ENCODE measurements around the gene HEG1. TPM values are rescaled to one million over a fixed set of nuclear protein-coding genes. Genes with fewer than 3 reads are reported as not detected.

HEG1 gene
- total and polyA plus RNA-seq, 2 of the 4 experiments (the other 2 are of a cell fraction), result 25.6 to 43.4 TPM

DNA sequence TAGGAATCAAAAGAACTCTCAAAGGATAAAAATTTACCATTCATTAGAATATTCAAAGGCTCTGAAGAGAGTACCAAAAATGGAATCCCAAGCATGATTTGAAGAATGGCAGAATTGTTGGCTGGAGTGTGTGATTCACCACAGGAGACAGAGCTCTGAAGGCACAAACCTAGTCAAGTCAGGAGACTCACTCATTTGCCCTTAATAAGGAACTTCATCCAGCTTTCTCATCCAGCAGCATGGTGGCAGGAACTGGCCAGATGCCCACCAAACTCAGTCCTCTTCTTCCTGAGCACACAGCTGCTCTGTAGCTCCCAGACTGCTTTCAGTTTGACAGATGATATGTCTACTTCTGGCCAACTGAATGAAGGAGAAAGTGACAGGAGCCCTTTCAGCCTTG is 16.5 kb upstream of the HEG1 start:
- H2BK20ac ChIP-seq (ENCODE audit: low read depth, low read length), result peak overlapping the region; percentile 80
- no peak for TF ChIP-seq SMC3 (IDR thresholded peaks at IDR 0.05; ENCODE audit: low read depth, low read length)
- no peak for TF ChIP-seq POLR2A (IDR thresholded peaks at IDR 0.05; ENCODE audit: low read depth, low read length)
- TF ChIP-seq, protein P1, sequence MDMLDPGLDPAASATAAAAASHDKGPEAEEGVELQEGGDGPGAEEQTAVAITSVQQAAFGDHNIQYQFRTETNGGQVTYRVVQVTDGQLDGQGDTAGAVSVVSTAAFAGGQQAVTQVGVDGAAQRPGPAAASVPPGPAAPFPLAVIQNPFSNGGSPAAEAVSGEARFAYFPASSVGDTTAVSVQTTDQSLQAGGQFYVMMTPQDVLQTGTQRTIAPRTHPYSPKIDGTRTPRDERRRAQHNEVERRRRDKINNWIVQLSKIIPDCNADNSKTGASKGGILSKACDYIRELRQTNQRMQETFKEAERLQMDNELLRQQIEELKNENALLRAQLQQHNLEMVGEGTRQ (IDR thresholded peaks at IDR 0.05; ENCODE audit: low read depth, low read length), result no peak
- TF ChIP-seq, protein P2, sequence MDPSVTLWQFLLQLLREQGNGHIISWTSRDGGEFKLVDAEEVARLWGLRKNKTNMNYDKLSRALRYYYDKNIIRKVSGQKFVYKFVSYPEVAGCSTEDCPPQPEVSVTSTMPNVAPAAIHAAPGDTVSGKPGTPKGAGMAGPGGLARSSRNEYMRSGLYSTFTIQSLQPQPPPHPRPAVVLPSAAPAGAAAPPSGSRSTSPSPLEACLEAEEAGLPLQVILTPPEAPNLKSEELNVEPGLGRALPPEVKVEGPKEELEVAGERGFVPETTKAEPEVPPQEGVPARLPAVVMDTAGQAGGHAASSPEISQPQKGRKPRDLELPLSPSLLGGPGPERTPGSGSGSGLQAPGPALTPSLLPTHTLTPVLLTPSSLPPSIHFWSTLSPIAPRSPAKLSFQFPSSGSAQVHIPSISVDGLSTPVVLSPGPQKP (IDR thresholded peaks at IDR 0.05; ENCODE audit: borderline replicate concordance, low read depth, low read length), result no peak
- no peak for TF ChIP-seq RFX5 (IDR thresholded peaks at IDR 0.05; ENCODE audit: low read depth, low read length)
- TF ChIP-seq CHD1 (IDR thresholded peaks at IDR 0.05; ENCODE audit: low read depth, low read length), result no peak
- no peak for TF ChIP-seq CEBPB (IDR thresholded peaks at IDR 0.05; ENCODE audit: low read depth, low read length)
- TF ChIP-seq BHLHE40 (IDR thresholded peaks at IDR 0.05; ENCODE audit: low read depth, low read length), result no peak
- no peak for TF ChIP-seq MXI1 (IDR thresholded peaks at IDR 0.05; ENCODE audit: borderline replicate concordance, low read depth, low read length)
- DNase-seq (peak; percentile 63), ATAC-seq (ENCODE audit: low read depth) (peak; percentile 63)
- CTCF ChIA-PET, result no interaction called here
- H4K20me1 ChIP-seq (ENCODE audit: insufficient read depth, low read length), result no peaks in the 10 kb centered on the region
- H3K4me2 ChIP-seq (ENCODE audit: low read depth, low read length), result no peak overlapping the region
- H3K4me1 ChIP-seq (ENCODE audit: control insufficient read depth, insufficient read depth, low read length), result peaks cover 17% of the 10 kb centered on the region
- peak overlapping the region; percentile 74 for H3K4ac ChIP-seq (ENCODE audit: low read depth, low read length)
- H3K9me1 ChIP-seq (ENCODE audit: insufficient read depth, low read length), result no peaks in the 10 kb centered on the region; the same call in 1 of the 2 replicates
- peak overlapping the region; percentile 64; the same call in 1 of the 2 replicates for H3K23ac ChIP-seq (ENCODE audit: low read depth, low read length)
- peak overlapping the region; percentile 40 for H2BK5ac ChIP-seq (ENCODE audit: low read depth, low read length, poor library complexity, severe bottlenecking)
- no peak overlapping the region for H4K5ac ChIP-seq (ENCODE audit: low read depth, low read length)
- no peak overlapping the region for H3K4me3 ChIP-seq (ENCODE audit: insufficient read depth, low read depth, low read length)
- no peaks in the 10 kb centered on the region for H3K9me3 ChIP-seq (ENCODE audit: control insufficient read depth, insufficient read depth, low read length)
- H3K79me1 ChIP-seq (ENCODE audit: low read depth in 1 of 2, low read length in 2 of 2), result no peaks in the 10 kb centered on the region
- peak overlapping the region; percentile 64 for H2AK5ac ChIP-seq (ENCODE audit: low read depth, low read length)
- no peak overlapping the region for H3K9ac ChIP-seq (ENCODE audit: low read depth, low read length)
- no peak overlapping the region for H3K56ac ChIP-seq (ENCODE audit: extremely low read depth, insufficient read depth, low read length)
- peak overlapping the region in 1 of 2 experiments; percentile 55; a peak in 2 of 4 replicates for H4K8ac ChIP-seq (ENCODE audit: low read depth in 2 of 2, low read length in 2 of 2)
- intact Hi-C loops (cut with micrococcal nuclease), result no loop called here
- no peaks in the 10 kb centered on the region for H3K27me3 ChIP-seq (ENCODE audit: control insufficient read depth, insufficient read depth, low read length)
- H2BK120ac ChIP-seq (ENCODE audit: low read depth, low read length), result peak overlapping the region; percentile 85
- dilution Hi-C loops (cut with HindIII; ENCODE audit: low sequenced_read_pairs, unreplicated experiment), result no loop called here
- no peaks in the 10 kb centered on the region for H3K36me3 ChIP-seq (ENCODE audit: control insufficient read depth, insufficient read depth, low read length)
- in situ Hi-C loops (cut with MboI; ENCODE audit: low sequenced_read_pairs), result no loop called here
- H3K18ac ChIP-seq (ENCODE audit: low read depth, low read length), result peak overlapping the region; percentile 3; the same call in 1 of the 2 replicates
- peak overlapping the region; percentile 75; the same call in 2 of the 3 replicates for H2BK15ac ChIP-seq (ENCODE audit: low read depth, low read length)
- peak overlapping the region; percentile 80 for H4K91ac ChIP-seq (ENCODE audit: insufficient read depth, low read depth, low read length)
- H2AK9ac ChIP-seq (replicated peaks; ENCODE audit: low read depth, low read length, poor library complexity), result peak overlapping the region; percentile 19
- POLR2A ChIA-PET (ENCODE audit: unreplicated experiment), result interaction anchor here (1.5 kb wide), 1 partner anchor 9 kb away, joined by 5 read pairs; no protein-coding TSS in a partner anchor
- H2AFZ ChIP-seq (replicated peaks; ENCODE audit: low read length, poor library complexity), result peak overlapping the region; percentile 60
- H3K14ac ChIP-seq (replicated peaks; ENCODE audit: low read depth, low read length), result peak overlapping the region; percentile 84
- H3K27ac ChIP-seq (ENCODE audit: insufficient read depth, low read length), result peak overlapping the region; percentile 27; the same call in 1 of the 2 replicates
- no TSS peak for BruUV-seq (replicated peaks)
